Uterus (tissue), 2 donors: ENCODE results near the gene ZNF587B.

Experiments
- CTCF ChIP-seq, 4 experiments: fragments of 200-600 bp in 2 of 4; fragments of 450-650 bp in 2 of 4; sonication (generic) in 2 of 4; IDR thresholded peaks; one replicate each; pipeline ENCODE4 v1.5.1; 2016 to 2019; ENCODE audit warnings: antibody characterized with exemption in 4 of 4, mild to moderate bottlenecking in 2 of 4, moderate library complexity in 1 of 4
- POLR2A ChIP-seq, 2 donors: fragments of 450-650 bp; IDR thresholded peaks; one replicate each; pipeline ENCODE4 v1.6.1; 2016; ENCODE audit warnings: antibody characterized with exemption in 2 of 2, mild to moderate bottlenecking in 1 of 2, moderate library complexity in 1 of 2

- TF ChIP-seq POLR2A (IDR thresholded peaks at IDR 0.05) (no peak), CTCF (IDR thresholded peaks at IDR 0.05) (no peak)
Measured at GRCh38 chr19:57867868-57868492, 37.9 kb downstream of the ZNF587B start.
